GM18867 (cell line): ENCODE results near the gene KLHL29.

Experiments used
- ATAC-seq: cut with Tn5 transposase; IDR thresholded peaks from one replicate; pipeline ENCODE4 v1.9.1; 2021; ENCODE audit warnings: mild to moderate bottlenecking, moderate library complexity; ENCODE audit not compliant: unreplicated experiment

The KLHL29 gene

GRCh38 chr2:23664066-23664788 is 279.2 kb downstream of the KLHL29 start:
- no peak for ATAC-seq

DNA sequence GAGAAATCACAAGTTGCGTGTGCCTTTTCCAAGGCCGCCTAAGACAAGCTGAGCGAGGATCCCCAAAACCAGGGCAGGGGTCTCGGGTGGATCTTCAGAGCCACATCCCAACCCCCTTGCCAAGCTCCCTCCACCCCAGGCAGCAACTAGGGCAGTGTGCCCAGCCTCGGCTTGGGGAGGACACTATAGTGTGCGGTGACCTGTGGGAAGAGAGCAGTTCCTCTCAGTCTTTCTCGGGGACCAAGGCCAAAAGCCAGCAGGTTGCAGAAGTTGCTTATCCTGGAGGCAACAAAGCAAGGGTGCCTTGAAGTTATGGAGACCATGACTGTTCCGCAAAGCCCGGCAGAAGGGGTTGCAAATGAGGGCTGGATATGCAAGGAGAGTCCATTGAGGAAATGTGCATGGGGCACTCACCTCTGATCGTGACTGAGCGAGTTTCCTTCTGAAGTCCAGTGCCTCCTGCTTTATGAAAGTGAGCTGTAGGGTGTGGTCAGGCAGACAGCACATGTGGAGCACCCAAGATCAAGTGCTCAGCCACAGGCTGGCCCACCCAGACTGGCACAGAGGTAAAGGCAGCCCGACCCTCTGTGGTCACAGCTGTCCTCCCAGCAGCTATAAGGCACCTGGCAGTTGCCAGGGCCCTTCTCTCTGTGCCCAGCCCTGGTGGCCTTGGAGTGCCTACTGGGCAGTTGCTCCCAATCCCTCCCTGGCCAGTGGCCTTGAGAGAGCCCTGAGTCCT is 281.4 kb downstream of the KLHL29 start:
- no peak for ATAC-seq

GRCh38 chr2:23666980-23667357 is 282.0 kb downstream of the KLHL29 start:
- ATAC-seq: no peak

DNA sequence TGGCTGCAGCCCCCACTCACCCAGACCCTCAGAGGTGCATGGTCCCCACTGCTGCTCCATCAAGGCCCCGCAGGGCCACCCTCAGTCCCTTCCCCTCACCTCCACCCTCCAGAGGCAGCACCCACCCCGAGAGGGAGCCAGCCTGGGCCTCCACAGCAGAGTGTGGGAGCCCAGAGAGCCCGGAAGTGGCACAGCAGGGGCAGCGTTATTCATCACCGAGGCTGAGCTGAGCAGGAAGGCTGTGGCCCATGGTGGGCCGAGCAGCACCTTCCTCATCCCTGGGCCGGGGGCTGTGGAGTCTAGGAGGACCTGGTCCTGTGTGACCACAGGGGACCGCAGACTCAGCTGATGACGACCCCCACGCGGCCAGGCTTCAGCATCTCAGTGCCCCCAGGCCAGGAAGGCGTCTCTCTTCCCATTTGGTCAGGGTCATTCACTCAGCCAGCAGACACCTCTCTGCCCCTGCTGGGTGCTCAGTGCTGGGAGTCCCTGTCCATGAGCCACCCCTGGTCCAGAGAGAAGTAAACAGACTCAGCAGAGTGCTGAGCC is 283.9 kb downstream of the KLHL29 start:
- ATAC-seq: no peak

DNA sequence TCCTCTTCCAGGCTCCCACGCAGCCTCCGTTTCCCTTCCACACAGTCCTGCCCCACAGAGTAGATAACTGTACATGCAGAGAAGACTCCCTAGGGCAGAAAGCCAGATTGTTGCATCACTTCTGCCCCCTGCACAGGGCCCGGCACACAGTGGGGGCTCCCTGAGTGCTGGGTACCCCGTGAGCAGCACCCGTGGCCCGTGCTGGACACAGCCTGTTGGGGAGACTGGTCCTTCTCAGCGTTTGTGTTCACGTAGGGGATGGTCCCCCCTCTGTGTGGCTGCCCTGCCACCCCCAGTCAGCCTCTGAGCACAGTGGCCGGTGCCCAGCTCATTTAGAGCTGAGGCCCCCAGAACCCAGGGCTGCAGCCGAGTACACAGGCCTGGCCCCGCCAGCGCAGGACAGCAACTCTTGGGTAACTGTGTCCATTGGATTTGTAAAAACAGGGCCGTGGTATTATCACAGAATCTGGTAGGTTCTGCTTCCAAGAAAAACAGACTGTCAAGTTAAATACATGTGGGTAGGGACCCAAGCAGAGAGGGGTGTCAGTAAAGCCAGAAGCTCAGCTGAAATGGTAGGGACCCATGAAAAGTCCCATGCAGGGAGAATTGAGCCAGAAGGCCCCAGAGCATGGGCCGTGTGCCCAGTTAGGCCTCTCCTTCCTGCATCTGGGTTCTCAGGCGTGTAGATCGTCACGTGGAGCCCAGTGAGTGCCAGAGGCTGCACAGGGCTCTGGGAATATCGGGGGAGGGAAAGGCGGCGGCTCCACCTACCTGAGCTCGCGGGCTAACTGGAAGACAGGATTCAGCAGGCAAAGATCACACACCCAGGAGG is 284.6 kb downstream of the KLHL29 start:
- ATAC-seq: no peak

DNA sequence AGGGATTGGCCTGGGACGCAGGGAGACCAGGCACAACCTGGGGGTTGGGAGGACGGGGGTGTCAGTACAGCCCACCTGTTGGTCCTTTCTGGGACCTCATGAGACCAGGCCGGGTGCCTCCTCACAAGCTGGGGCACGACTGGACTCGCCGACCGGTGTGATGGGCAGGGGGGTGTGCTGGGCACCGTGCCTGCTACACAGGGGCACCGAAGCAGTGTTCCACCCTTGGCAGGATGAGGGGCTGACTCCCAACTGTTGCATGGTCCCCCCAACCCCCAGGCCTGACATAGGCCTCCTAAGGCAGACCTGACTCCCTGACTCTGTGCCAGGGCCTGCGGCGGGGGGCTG is 285.2 kb downstream of the KLHL29 start:
- no peak for ATAC-seq

DNA sequence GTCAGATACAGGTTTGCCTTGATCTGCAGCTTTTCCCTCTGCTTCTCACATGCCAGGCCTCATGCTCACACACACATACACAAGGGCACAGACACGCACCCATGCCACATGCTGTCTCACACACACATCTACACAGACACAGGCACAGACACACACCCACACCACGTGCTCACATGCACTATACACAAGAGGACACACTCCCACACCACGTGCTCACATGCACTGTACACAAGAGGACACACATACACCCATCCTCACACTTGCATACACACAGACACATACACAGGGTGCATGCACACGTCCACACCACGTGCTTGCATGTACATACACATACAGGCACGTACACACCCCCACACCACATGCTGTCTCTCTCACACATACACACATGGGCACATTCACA is 288.1 kb downstream of the KLHL29 start:
- no peak for ATAC-seq

DNA sequence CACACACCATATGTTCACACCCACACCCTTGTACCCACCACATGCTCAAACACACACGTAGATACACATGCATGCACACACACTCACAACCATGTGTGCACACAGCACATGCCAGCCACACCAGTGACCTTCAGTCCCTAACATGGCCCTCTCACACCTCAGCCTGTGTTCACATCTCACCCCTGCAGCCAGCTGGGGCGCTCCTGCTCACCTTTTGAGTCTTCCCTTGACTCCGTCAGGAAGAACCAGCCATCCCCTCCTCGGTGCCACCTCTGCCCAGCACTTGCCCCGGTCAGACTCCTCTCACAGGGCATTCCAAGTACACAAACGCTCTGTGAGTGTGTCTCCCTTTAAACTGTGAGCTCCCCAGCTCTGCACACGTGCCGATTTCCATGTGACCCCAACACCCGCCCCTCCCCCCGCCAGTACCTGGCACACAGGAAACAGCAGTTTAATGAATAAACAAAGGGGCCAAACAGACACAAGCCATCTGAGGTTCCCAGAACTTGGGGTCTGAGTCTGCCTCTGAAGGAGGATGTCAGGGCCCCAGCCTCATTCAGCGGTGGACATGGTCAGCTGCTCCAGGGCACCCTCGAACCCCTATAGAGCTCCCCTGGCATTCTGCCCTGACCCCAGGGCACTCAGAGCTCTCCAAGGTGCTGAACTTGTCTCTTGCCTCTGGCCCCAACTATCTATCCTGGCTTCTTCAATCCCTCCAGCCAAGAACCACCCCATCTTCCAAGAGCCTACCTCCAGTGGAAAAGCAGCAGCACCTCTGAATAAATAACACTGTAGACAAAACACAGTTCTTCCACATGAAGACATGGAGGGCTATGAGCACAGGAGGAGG is 289.1 kb downstream of the KLHL29 start:
- no peak for ATAC-seq

- ATAC-seq: no peak
These were observed 290.5 kb downstream of the KLHL29 start for GRCh38 chr2:23675506-23675905.

GRCh38 chr2:23677836-23678235 is 292.9 kb downstream of the KLHL29 start:
- ATAC-seq: no peak

GRCh38 chr2:23679044-23679443 is 294.1 kb downstream of the KLHL29 start:
- ATAC-seq: no peak

GRCh38 chr2:23680951-23681350 is 296.0 kb downstream of the KLHL29 start:
- no peak for ATAC-seq

DNA sequence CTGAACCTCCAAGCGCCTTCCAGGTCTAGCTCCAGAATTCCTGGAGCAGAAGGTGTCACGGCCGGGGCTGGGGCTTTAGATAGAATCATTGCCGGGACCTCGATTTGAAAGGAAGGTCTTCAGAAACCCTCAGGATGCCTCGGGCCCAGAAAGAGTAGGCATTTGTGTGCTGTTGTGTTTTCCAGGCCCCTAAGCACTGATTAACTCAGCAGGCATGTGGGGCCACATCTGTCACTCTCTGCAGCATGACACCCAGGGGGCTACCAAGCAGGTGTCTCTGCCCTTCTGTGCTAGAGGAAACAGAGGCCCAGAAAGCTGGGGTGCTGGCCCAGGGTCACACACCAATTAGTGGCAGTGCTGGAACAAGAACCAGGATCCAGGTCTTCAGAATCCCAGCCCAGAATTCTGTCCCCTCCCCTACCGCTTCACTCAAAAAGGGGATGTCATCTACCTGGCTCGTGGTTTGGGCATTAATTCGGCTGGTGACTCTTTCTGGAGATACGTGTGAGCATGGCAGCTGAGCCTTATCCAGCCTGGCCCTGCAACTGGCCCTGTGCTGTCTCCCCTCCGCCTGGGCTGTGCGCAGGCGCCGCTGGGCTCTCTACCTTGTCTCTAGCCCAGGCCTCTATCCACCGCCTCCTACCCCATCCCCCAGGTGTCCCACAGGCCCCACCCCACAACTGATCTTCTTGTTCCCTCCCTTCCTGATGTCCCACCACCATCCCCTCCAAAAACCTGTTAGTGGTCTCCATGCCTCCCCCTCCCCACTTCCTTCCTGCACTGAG is 296.6 kb downstream of the KLHL29 start:
- ATAC-seq: no peak

GRCh38 chr2:23682481-23682880 is 297.5 kb downstream of the KLHL29 start:
- no peak for ATAC-seq

GRCh38 chr2:23683001-23683400 is 298.0 kb downstream of the KLHL29 start:
- no peak for ATAC-seq

DNA sequence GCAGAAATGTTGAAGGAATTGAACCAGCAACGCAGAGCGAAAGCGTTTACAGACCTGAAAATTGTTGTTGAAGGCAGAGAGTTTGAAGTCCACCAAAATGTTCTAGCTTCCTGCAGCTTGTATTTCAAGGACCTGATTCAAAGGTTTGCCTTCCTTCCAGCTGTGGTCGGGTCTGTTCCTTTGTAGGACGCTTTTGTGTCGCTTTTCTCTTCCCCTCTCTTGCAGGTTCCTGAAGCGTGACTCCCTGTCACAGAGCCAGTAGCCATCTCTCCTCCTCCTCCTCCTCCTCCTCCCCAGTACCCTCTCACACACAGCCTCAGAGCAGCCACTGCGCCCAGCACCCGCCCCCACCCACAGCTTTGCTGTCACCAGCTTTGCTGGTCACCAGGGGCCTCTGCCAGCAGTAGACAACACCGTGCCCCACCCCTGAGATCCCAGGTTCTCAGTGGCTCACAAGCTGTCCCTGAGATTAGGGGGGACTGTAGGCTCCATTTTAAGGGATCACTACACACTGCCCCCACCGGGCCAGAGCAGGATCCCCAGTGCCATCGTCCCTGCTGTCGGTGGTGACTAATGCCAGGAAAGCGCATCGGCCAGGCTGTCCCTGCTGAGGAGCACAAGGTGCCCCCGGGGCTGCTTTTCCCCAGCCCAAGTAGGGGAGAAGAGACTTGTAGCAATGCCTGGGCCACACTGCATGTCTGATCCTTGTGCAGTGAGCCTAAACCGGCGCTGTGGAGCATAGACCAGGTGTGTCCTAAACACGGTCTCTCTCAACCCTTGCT is 299.6 kb downstream of the KLHL29 start:
- ATAC-seq: no peak

- ATAC-seq: no peak
These were observed 300.2 kb downstream of the KLHL29 start for GRCh38 chr2:23685181-23685580.

GRCh38 chr2:23685706-23686105 is 300.7 kb downstream of the KLHL29 start:
- ATAC-seq: no peak

DNA sequence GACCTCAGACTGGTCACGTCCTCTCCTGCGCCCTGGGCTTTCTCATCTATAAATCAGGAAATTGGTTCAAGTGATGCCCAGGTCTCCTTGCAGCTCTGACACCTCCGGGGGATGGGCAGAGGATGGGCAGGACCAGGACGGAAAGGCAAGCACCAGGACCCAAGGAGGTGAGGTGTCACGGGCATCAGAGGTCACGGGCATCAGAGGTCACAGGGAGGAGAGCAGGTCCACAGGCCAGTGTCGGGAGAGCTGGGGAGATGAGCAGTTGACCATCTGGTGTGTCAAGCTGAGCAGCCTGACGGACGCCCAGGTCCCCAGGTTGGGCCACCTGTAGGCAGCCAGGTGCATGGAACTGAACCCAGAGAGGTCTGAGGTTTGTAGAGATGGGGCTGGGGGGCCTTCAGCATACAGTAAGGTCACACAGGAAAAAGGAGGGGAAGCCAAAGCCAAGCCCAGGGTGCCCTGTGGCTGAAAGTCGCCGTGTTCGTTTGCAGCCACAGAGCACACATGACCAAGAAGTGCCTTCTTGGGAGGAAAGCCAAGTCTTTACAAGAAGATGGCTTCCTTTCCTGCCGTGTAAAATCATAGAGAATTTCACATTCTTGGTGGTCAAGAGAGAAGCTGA is 301.5 kb downstream of the KLHL29 start:
- ATAC-seq: no peak
